Tibial nerve (tissue), 4 donors: ENCODE measurements around the gene SYNJ2. TPM values are rescaled to one million over a fixed set of nuclear protein-coding genes. Genes with fewer than 3 reads are reported as not detected.

ENCODE experiments used
- DNase-seq, 2 donors: peaks; one replicate each; pipeline ENCODE4 v3.0.0-alpha.2; 2019; ENCODE audit warnings: low spot score in 2 of 2
- H3K27ac ChIP-seq, 4 donors: fragments of 200-600 bp; sonication (generic) in 3 of 4; one replicate each; pipeline ENCODE4 v1.5.1; 2017 to 2019; ENCODE audit warnings: mild to moderate bottlenecking in 1 of 4
- H3K27me3 ChIP-seq, 2 donors: fragments of 200-600 bp; sonication (generic) in 1 of 2; one replicate each; pipeline versions ENCODE4 v1.5.1 to v1.6.0; 2017 to 2019
- H3K36me3 ChIP-seq, 3 donors: fragments of 200-600 bp; sonication (generic); one replicate each; pipeline ENCODE4 v1.5.1; 2018 to 2019
- H3K4me1 ChIP-seq, 4 donors: fragments of 200-600 bp; sonication (generic) in 3 of 4; one replicate each; pipeline ENCODE4 v1.5.1; 2017 to 2019
- H3K4me3 ChIP-seq, 4 donors: fragments of 200-600 bp; sonication (generic) in 3 of 4; one replicate each; pipeline ENCODE4 v1.5.1; 2017 to 2019; ENCODE audit warnings: mild to moderate bottlenecking in 1 of 4, moderate library complexity in 1 of 4
- H3K9me3 ChIP-seq, 4 donors: fragments of 200-600 bp; sonication (generic) in 3 of 4; one replicate each; pipeline ENCODE4 v1.5.1; 2017 to 2019
- EP300 ChIP-seq, 2 donors: sonication (generic); formaldehyde crosslinking; IDR thresholded peaks; one replicate each; pipeline ENCODE4 v1.6.1; 2017; ENCODE audit warnings: antibody characterized with exemption in 2 of 2, mild to moderate bottlenecking in 1 of 2
- POLR2A ChIP-seq, 2 donors: fragments of 450-650 bp; IDR thresholded peaks; one replicate each; pipeline ENCODE4 v1.6.1; 2017; ENCODE audit warnings: antibody characterized with exemption in 2 of 2, mild to moderate bottlenecking in 2 of 2, moderate library complexity in 2 of 2
- WGBS, 2 donors: methylation state at CpG; one replicate each; pipeline ENCODE4 v1.1.5; 2018; 5-methylcytosine and 5-hydroxymethylcytosine counted together
- total RNA-seq, 4 donors: library from RNA; depleted of rRNA; stranded (reverse); fragments of >200 nt; gene quantifications; one replicate each; pipeline ENCODE4 v1.1.0, GENCODE V29; 2016
- TF ChIP-seq, protein P1 (sequence below), 5 experiments: fragments of 200-600 bp in 3 of 5; fragments of 450-650 bp in 2 of 5; sonication (generic) in 3 of 5; IDR thresholded peaks; one replicate each; pipeline ENCODE4 v1.5.1; 2016 to 2019; ENCODE audit warnings: antibody characterized with exemption in 5 of 5, mild to moderate bottlenecking in 3 of 5, moderate library complexity in 2 of 5

The SYNJ2 gene
- total RNA-seq, 4 donors from 2014 or later: 4.4 to 10.5 (median 5.6) TPM

DNA sequence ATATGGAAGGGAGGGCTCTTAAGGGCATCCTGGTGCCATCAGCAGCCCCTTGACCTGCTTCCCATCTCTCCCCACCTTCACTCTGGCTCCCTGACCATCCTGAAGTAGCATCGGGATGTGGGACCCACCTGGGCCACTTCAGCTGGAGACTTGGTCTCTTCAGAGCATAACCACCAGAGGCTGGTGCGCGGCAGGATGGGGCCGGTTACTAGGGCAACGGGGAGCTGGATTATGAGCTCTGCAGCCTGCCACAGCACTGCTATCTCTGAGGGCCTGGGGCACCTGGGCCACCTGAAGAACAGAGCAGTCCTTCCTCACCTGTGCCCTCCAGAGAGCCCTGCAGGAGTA is 79.7 kb downstream of the SYNJ2 start:
- TF ChIP-seq EP300 (IDR thresholded peaks at IDR 0.05): no peak
- TF ChIP-seq, protein P1, sequence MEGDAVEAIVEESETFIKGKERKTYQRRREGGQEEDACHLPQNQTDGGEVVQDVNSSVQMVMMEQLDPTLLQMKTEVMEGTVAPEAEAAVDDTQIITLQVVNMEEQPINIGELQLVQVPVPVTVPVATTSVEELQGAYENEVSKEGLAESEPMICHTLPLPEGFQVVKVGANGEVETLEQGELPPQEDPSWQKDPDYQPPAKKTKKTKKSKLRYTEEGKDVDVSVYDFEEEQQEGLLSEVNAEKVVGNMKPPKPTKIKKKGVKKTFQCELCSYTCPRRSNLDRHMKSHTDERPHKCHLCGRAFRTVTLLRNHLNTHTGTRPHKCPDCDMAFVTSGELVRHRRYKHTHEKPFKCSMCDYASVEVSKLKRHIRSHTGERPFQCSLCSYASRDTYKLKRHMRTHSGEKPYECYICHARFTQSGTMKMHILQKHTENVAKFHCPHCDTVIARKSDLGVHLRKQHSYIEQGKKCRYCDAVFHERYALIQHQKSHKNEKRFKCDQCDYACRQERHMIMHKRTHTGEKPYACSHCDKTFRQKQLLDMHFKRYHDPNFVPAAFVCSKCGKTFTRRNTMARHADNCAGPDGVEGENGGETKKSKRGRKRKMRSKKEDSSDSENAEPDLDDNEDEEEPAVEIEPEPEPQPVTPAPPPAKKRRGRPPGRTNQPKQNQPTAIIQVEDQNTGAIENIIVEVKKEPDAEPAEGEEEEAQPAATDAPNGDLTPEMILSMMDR (IDR thresholded peaks at IDR 0.05): no peak
- no peak for TF ChIP-seq POLR2A (IDR thresholded peaks at IDR 0.05)
- no peaks in the 10 kb centered on the region for H3K27me3 ChIP-seq
- DNase-seq: no peak
- no peak overlapping the region for H3K4me3 ChIP-seq
- no peak overlapping the region for H3K27ac ChIP-seq
- peaks cover 0 to 26% (median 5%) of the 10 kb centered on the region in 4 donors for H3K4me1 ChIP-seq
- peaks cover 0 to 28% (median 0%) of the 10 kb centered on the region in 3 donors for H3K36me3 ChIP-seq
- WGBS, 2 donors: 70 to 97% methylated on average over 2 to 5 of the region's 5 CpGs
- H3K9me3 ChIP-seq: peaks cover 0 to 19% (median 0%) of the 10 kb centered on the region in 4 donors

DNA sequence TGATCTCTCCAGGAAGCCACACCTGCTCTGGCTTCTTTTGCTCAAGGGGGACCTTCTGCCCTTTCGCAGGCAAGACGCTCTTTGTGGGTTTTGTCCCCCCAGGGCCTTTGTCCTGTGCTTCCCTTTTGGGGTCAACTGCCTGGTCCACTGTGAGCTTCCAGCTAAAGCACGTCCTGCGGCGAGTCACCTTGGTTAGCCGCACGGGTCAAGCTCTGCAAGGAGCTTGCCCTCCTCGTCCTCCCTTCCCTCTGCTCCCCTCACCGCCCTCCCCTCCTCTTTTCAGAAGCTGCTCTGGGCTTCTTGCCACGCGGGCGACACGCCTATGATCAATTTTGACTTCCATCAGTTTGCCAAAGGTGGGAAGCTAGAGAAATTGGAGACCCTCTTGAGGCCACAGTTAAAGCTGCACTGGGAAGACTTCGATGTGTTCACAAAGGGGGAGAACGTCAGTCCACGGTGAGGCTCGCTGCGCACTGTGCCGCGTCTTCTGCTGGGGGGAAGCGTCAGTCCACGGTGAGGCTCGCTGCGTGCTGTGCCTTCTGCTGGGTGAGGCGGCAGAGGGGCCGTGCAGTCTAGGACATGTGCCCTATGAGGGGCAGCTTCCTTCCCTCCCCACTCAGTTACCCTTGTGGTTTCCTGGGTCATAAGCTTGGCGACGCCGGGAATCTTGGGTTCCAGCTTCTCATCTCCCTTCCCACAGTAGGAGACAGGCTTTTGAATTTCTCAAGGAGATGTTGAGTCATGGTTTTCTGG is 80.2 kb downstream of the SYNJ2 start:
- no peak for DNase-seq
- Histone ChIP-seq H3K27me3 (no peaks in the 10 kb centered on the region), H3K27ac (no peak overlapping the region), H3K4me1 (peaks cover 0 to 25% (median 5%) of the 10 kb centered on the region in 4 donors), H3K4me3 (no peak overlapping the region), H3K9me3 (peaks cover 0 to 19% (median 0%) of the 10 kb centered on the region in 4 donors), H3K36me3 (peaks cover 0 to 28% (median 0%) of the 10 kb centered on the region in 3 donors)
- TF ChIP-seq EP300 (IDR thresholded peaks at IDR 0.05) (no peak), POLR2A (IDR thresholded peaks at IDR 0.05) (no peak)
- TF ChIP-seq, protein P1 (IDR thresholded peaks at IDR 0.05): no peak
- 93 to 95% methylated on average over 29 of the region's 29 CpGs for WGBS, 2 donors

DNA sequence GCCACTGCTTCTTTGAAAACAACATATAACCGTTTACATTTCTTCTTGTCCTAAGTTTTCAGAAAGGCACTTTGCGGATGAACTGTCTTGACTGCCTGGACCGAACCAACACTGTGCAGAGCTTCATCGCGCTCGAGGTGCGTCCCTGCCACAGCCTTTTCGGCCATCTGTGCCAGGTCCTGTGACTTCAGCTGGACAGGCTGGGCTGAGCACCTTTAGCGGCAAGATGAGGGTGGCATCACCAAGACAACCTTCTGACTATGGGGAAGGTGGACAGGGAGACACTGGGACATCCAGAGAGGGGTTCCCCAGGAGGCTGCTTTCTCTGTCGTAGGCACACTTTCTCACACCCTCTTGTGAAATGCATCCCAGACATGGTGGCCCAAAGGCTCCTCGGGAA is 82.1 kb downstream of the SYNJ2 start:
- Histone ChIP-seq H3K4me1 (peaks cover 0 to 25% (median 5%) of the 10 kb centered on the region in 4 donors), H3K27me3 (no peaks in the 10 kb centered on the region), H3K4me3 (no peak overlapping the region), H3K36me3 (peaks cover 0 to 28% (median 0%) of the 10 kb centered on the region in 3 donors), H3K9me3 (peaks cover 0 to 19% (median 0%) of the 10 kb centered on the region in 4 donors), H3K27ac (no peak overlapping the region)
- TF ChIP-seq EP300 (IDR thresholded peaks at IDR 0.05): no peak
- TF ChIP-seq, protein P1 (IDR thresholded peaks at IDR 0.05): no peak
- no peak for TF ChIP-seq POLR2A (IDR thresholded peaks at IDR 0.05)
- no peak for DNase-seq
- WGBS, 2 donors: 96 to 97% methylated on average over 11 of the region's 11 CpGs

DNA sequence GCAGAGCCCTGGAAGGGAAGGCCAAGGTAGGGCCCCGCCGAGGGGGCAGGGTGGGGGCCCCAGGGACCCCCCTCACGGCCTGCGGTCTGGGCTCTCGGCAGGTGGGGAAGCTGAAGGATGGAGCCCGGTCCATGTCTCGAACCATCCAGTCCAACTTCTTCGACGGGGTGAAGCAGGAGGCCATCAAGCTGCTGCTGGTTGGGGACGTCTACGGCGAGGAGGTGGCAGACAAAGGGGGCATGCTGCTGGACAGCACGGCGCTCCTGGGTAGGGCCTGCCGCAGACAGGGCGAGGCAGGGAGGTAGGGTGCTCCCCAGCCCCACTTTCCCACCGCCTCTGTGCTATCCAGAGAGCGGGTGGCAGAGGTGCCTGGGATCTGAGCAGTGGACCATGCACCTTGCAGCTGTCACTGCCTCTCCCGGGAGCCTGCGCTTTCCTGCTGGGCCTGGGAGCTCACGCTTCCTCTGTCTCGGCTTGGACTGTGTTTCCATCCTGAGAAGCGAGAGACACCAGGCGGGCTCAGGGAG is 83.1 kb downstream of the SYNJ2 start:
- no peak overlapping the region for H3K27ac ChIP-seq

More for the DNA sequence above, 83.1 kb downstream of the SYNJ2 start:
- Histone ChIP-seq H3K9me3 (peaks cover 0 to 19% (median 0%) of the 10 kb centered on the region in 4 donors), H3K4me1 (peaks cover 0 to 28% (median 5%) of the 10 kb centered on the region in 4 donors), H3K36me3 (peaks cover 0 to 28% (median 0%) of the 10 kb centered on the region in 3 donors), H3K27me3 (no peaks in the 10 kb centered on the region), H3K4me3 (no peak overlapping the region)
- no peak for DNase-seq
- WGBS, 2 donors: 92 to 94% methylated on average over 17 to 24 of the region's 24 CpGs
- TF ChIP-seq, protein P1 (IDR thresholded peaks at IDR 0.05): no peak
- TF ChIP-seq EP300 (IDR thresholded peaks at IDR 0.05) (no peak), POLR2A (IDR thresholded peaks at IDR 0.05) (no peak)
